Fibroblast of the conjunctiva (primary cell): ENCODE results near the gene OR6X1.
A peak's percentile ranks its signal among the peaks of the same experiment; 100 is the strongest.
"Not testable (repeated sequence)": the region's sequence is repeated elsewhere in the genome, so short reads cannot be mapped to it uniquely, and the experiment has no call there.

Source experiments
- DNase-seq: peaks from one replicate; pipeline ENCODE4 v3.0.0-alpha.2; 2010; ENCODE audit warnings: low read depth

Gene OR6X1

DNA sequence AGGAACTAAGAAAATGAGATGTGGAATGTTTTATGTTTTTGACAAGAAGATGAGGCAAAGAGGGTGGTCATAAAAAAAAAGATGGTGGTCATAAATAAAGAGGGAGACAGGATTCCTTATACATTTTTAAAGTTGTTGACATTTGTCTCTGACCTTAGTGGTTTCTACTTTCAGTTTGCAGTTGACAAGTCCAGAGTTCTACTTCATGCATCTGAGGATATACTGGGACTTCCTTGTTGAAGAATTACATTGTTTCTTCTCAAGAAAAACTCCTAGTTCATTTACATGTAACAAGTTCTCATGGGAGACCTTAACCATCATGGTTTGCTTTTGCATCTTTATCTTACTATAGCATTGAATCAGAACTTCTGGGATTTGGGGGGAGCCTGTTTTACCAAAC, 1.2 kb downstream of the OR6X1 start:
- no peak for DNase-seq

DNA sequence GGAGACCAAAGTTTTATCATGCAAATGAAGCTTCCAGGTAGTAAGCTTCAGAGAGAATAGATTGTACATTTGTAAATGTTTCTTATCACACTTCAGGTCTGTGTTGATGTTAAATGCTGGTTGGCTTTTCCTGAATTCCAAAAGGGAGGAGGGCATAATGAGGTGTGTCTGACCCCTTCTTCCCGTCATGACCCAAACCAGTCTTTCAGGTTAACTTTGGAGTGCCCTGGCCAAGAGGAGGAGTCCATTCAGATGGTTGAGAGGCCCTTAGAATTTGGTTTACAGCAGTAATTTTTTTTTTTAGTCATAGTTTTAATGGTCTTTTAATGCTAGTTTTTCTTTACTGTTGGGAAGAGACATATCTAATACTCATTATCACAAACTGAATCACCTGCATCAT, 2.5 kb downstream of the OR6X1 start:
- DNase-seq: no peak

GRCh38 chr11:123748349-123748748, 6.0 kb downstream of the OR6X1 start:
- not testable (repeated sequence) for DNase-seq

DNA sequence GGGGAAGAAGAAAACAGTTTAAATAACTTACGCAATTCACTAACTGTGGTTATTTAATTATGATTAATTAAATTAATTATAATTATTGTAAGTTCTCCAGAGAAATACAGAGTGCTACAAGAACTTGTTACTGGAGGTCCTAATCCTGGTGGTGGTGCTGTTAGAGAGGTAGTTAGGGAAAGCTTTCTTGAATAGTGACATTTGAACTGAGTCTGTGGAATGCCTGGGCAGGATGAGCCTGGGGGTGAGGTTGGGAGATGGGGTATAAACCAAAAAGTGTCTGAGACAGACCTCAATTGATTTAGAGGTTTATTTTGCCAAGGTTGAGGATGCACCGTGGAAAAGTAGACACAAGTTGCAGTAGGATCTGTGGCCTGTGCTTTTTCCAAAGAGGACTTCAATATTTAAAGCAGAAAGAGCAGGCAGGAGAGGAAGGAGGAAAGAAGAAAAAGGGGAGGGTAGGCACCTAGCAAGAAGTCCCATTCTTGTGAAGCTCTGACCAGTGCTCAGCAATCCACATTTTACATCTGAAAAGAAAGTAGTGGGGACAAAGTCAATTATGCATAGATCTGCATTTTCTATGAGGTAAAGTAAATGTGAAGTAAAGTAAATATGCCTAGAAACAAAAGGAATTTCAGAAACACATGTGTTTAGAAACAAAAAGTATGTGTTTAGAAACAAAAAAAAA, 8.4 kb downstream of the OR6X1 start:
- no peak for DNase-seq

DNA sequence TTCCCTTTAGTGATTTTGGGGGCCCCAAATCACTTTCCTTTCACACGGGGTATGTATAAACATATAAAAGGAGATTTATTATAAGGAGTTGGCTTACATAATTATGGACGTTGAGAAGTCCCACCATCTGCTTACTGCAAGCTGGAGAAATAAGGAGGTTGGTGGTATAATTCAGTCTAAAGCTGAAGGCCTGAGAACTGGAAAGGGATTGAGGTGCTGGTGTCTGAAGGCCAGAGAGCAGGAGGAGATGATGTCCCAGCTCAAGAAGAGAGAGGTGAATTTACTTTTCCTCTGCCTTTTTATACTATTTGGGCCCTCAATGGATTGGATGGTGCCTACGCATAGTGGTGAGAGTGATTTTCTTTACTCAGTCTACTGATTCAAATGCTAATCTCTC, 11.6 kb downstream of the OR6X1 start:
- no peak for DNase-seq

DNA sequence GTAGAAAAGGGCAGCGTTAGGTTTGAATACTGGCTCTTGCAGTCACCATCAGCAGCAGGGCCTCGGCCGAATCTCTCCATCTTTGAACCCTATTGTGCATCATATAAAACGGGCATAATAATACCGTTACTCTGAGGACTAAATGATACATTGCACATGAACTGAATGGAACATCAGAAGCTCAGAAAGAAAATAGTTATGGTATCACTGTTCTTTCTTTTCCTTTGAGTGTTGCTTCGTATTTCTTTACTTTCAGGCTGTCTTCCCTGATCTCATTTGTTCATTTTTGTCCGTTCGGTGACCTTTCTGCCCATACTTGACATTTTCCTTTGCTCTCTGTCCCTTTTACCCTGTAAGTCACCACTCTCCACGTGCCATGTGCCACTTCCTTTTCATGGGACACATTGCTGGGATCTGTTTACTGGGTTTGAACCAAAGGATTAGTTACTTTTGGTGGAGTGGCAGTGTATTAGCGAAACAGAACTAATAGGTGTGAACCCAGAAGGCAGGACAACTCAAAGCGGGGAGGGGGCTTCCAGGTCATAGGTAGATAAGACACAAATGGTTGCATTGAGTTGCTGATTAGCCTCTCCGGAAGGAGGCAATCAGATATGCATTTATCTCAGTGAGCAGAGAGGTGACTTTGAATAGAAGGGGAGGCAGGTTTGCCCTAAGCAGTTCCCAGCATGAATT, 12.1 kb downstream of the OR6X1 start:
- no peak for DNase-seq

DNA sequence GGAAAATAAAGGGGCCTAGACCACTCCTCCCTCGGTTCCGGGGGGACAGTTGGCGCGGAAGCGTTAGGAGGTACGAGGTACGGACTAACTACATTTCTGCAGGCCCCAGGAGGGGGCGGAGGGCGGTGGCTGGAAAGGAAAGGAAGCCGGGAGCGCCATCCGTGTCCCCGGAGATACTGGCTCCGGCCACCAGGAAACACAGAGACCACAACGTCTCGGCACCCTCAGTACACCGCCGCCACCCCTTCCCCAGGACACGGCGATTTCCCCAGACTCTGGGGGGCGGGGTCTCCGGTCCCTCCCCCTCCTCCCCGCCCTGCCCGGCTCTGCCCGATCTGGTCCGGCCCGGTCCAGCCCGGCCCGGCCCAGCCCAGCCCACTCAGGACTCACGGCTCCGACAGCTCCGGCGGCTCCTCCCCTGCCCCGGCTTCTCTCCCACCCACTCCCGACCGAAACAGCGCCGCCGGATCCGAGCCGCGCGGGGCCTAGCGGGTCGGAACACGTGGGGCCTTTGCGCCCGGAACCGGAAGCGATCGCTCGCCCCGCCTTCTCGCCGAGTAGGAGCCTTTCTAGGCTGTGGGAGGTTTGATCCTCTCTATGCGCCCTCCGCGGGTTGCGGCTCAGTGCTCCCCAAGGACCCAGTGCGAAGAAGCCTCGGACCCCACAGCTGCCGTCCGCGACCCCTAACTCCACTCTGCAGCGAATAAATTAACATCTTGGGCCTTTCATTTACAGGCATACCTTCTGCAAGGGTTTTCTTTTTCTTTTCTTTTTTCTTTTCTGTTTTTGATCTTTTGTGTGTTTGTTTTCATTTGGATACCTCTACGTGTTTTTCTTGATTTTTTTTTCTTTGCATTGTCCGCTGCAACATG, 12.9 kb downstream of the OR6X1 start, which contains the start of gene ZNF202:
Gene ZNF202, minus strand, starts transcription at position 502 of the 872 bp plus-strand sequence. CDS start 10,772 bp downstream, outside the sequence.
- DNase-seq: peak; percentile 68

DNA sequence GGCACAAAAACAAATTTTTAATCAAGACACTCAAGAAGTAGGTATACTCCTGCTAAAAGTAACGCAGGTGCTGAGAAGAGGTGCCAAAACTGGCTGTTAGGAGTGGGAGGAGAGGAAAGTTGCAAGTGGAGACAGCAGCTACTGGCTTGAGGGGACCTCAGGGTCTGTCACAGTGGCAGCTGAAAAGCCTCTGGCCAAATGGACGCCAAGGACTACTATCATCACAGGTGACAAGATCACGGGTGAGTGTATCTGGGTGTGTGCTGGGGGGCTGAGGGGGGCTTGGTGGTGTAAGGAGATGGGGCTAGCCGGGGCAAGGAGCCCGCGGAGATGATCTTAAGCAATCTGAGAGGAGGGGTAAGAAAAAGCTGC, 13.5 kb downstream of the OR6X1 start:
- DNase-seq: no peak

GRCh38 chr11:123738374-123738773, 15.9 kb downstream of the OR6X1 start:
- DNase-seq: no peak

DNA sequence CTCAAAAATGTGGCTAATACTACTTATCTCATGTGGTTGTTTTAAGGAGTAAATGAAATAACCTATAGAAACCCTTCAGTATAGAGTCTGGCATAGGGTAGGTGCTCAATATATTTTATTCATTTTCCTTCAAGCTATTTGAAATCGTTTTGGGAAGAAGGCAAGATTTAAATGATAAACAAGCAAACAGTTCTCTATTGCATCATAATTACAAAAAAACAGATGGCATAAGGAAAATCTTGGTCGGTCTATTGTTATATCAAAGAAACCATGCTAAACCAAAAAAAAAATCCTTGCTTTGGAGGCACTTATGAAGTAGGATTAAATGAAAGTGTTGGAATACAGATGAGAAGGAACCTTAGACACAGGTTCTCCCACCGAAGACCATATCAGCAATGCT, 17.5 kb downstream of the OR6X1 start:
- DNase-seq: no peak

DNA sequence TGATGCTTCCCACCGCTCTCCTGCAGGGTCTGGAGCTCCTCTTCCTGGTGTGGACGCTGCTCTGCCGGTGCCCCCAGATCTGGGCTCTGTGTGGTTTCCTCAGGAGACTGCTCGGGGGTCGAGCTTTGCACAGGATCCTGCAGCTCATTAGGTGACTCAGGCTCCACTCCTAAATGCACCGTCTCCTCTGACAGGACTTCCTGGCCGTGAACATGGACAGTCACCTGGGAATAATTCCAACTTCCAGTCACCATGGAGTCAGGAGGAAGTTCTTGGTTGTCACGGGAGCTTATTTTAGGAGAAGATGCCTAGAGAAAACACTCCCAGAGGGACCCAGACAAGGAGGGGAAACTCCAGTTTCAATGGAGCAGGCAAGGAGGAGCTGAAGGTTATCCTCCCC, 24.7 kb downstream of the OR6X1 start:
- no peak for DNase-seq

DNA sequence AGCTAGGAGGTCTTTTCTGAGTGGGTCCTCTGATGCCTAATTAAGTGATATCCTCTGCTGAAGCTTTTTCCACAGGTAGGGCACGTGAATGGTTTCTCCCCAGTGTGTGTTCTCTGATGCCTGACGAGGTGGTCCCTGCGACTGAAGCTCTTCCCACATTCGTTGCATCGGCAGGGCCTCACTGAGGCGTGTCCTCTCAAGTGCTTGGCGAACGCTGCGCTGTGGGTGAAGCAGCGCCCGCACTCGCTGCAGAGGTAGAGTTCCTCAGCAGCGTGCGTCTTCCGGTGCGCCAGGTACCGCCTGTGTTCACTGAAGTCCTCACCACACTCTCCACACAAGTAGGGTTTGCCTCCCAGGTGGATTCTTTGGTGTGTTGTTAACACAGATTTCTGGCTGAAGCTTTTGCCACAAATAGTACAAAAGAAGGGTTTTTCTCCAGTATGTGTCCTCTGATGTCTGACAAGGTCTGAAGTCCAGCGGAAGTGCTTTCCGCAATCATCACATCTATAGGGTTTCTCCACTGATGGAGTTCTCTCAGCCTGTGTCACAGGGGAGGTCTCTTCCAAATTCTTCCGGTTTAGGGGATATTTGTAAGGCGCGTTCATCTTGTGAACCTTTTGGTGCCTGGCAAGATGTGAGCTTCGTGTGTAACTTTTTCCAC, 28.2 kb downstream of the OR6X1 start:
- DNase-seq: no peak

GRCh38 chr11:123719452-123719851, 34.9 kb downstream of the OR6X1 start:
- DNase-seq: no peak

GRCh38 chr11:123718469-123718868, 35.8 kb downstream of the OR6X1 start:
- no peak for DNase-seq

- DNase-seq: no peak
Observed at GRCh38 chr11:123718063-123718462, 36.3 kb downstream of the OR6X1 start.

- not testable (repeated sequence) for DNase-seq
Observed at GRCh38 chr11:123712627-123713026, 41.7 kb downstream of the OR6X1 start.

DNA sequence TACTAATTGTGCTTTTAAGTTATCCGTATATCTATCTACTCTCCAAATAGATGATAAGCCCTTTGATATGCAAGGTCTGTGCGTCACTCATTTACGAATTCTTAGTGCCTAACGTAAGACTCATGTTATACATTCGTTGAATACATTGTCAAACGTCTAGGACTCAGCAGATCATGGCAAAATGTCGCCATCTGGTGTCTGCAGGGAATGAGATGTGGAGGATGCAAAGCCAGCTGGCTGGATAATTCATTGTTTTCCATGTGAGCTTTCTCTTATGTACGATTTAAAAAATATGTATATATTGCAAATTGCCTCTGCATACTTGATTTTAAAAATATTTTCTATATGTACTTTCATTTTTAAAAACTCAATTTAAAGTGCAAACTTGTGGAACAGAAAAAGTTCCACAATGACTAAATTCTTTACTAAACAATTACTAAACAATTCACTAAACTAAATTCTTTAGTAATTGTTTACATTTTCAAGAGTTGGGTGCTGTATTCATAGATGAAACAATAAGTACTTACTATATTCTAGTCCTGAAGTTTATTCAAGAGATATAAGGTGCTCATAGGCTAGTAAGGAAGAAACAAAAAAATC, 46.6 kb downstream of the OR6X1 start:
- DNase-seq: peak; percentile 34

- DNase-seq: no peak
Observed at GRCh38 chr11:123707206-123707605, 47.1 kb downstream of the OR6X1 start.

- no peak for DNase-seq
Observed at GRCh38 chr11:123704341-123704740, 50.0 kb downstream of the OR6X1 start.
